DOHH2 (cell line): ENCODE measurements around the gene KLRC4.
"Not testable (repeated sequence)": the region's sequence is repeated elsewhere in the genome, so short reads cannot be mapped to it uniquely, and the experiment has no call there.

Experiments
- H3F3A ChIP-seq: fragments of 200-600 bp; sonication (generic), shearing (Covaris generic); 2 replicates; pipeline ENCODE4 v1.6.0; 2016; ENCODE audit warnings: antibody characterized with exemption, mild to moderate bottlenecking; ENCODE audit not compliant: control insufficient read depth, insufficient read depth
- H3K27ac ChIP-seq: fragments of 200-600 bp; sonication (generic); 2 replicates; pipeline ENCODE4 v1.5.1; 2014; ENCODE audit warnings: low read depth, mild to moderate bottlenecking, low read length, moderate library complexity
- H3K27me3 ChIP-seq: fragments of 200-600 bp; sonication (generic); 2 replicates; pipeline ENCODE4 v1.6.1; 2014; ENCODE audit warnings: mild to moderate bottlenecking, low read length, mixed read lengths; ENCODE audit not compliant: control insufficient read depth
- H3K36me3 ChIP-seq: fragments of 200-600 bp; sonication (generic); 2 replicates; pipeline ENCODE4 v1.6.1; 2014; ENCODE audit warnings: mild to moderate bottlenecking, low read length, moderate library complexity, mixed read lengths; ENCODE audit not compliant: control insufficient read depth
- H3K4me1 ChIP-seq: fragments of 200-600 bp; sonication (generic); 2 replicates; pipeline ENCODE4 v1.6.1; 2014; ENCODE audit warnings: mild to moderate bottlenecking, low read length, mixed read lengths; ENCODE audit not compliant: control insufficient read depth
- H3K4me2 ChIP-seq: fragments of 200-600 bp; sonication (generic); 2 replicates; pipeline ENCODE4 v1.6.0; 2014; ENCODE audit warnings: mild to moderate bottlenecking, low read length, moderate library complexity
- H3K4me3 ChIP-seq: fragments of 200-600 bp; sonication (generic); 2 replicates; pipeline ENCODE4 v1.5.1; 2014; ENCODE audit warnings: mild to moderate bottlenecking, low read length, mixed read lengths
- H3K79me2 ChIP-seq: fragments of 200-600 bp; sonication (generic); 2 replicates; pipeline ENCODE4 v1.6.1; 2014; ENCODE audit warnings: mild to moderate bottlenecking, low read length, mixed read lengths; ENCODE audit not compliant: control insufficient read depth
- H3K9me2 ChIP-seq: fragments of 200-600 bp; sonication (generic); replicated peaks from 2 replicates; pipeline ENCODE4 v1.6.1; 2014; ENCODE audit warnings: mild to moderate bottlenecking, low read length, mixed read lengths; ENCODE audit not compliant: control insufficient read depth
- H3K9me3 ChIP-seq: fragments of 200-600 bp; sonication (generic); 2 replicates; pipeline ENCODE4 v1.6.1; 2014; ENCODE audit warnings: antibody characterized with exemption, low read length, mixed read lengths; ENCODE audit not compliant: control insufficient read depth, insufficient read depth
- H4K20me1 ChIP-seq: fragments of 200-600 bp; sonication (generic); 2 replicates; pipeline ENCODE4 v1.6.0; 2014; ENCODE audit warnings: low read depth, mild to moderate bottlenecking, antibody characterized with exemption, low read length, moderate library complexity; ENCODE audit not compliant: control insufficient read depth, insufficient read depth

The KLRC4 gene

GRCh38 chr12:10441144-10441543 is 31.6 kb upstream of the KLRC4 start:
- H3K9me2 ChIP-seq, H3F3A ChIP-seq, H3K36me3 ChIP-seq, H3K4me1 ChIP-seq, H3K4me3 ChIP-seq, H3K79me2 ChIP-seq, H3K9me3 ChIP-seq, H4K20me1 ChIP-seq, H3K27ac ChIP-seq, H3K27me3 ChIP-seq, H3K4me2 ChIP-seq: not testable (repeated sequence)

- not testable (repeated sequence) for H4K20me1 ChIP-seq
These were observed 30.2 kb upstream of the KLRC4 start for GRCh38 chr12:10439608-10440274.

GRCh38 chr12:10437601-10438000 is 28.0 kb upstream of the KLRC4 start:
- not testable (repeated sequence) for H3K36me3 ChIP-seq, H3F3A ChIP-seq, H3K27ac ChIP-seq, H3K9me2 ChIP-seq, H3K27me3 ChIP-seq, H3K9me3 ChIP-seq, H3K4me1 ChIP-seq, H4K20me1 ChIP-seq, H3K79me2 ChIP-seq, H3K4me2 ChIP-seq, H3K4me3 ChIP-seq

More at GRCh38 chr12:10439608-10440274, 30.2 kb upstream of the KLRC4 start:
- not testable (repeated sequence) for H3K9me3 ChIP-seq, H3K27ac ChIP-seq, H3K4me3 ChIP-seq, H3K79me2 ChIP-seq, H3F3A ChIP-seq, H3K36me3 ChIP-seq, H3K4me1 ChIP-seq, H3K4me2 ChIP-seq, H3K9me2 ChIP-seq, H3K27me3 ChIP-seq

GRCh38 chr12:10435816-10436215 is 26.3 kb upstream of the KLRC4 start, which contains the start of gene KLRC2:
KLRC2 (minus strand) TSS chr12:10436010; CDS start chr12:10435986, 24 bp downstream.
- not testable (repeated sequence) for H3K27ac ChIP-seq, H3K9me2 ChIP-seq, H3K79me2 ChIP-seq, H3K4me1 ChIP-seq, H3F3A ChIP-seq, H3K36me3 ChIP-seq, H4K20me1 ChIP-seq, H3K9me3 ChIP-seq, H3K27me3 ChIP-seq, H3K4me3 ChIP-seq, H3K4me2 ChIP-seq

GRCh38 chr12:10430623-10431022 is 21.1 kb upstream of the KLRC4 start:
- not testable (repeated sequence) for H4K20me1 ChIP-seq, H3K27me3 ChIP-seq, H3K79me2 ChIP-seq, H3K9me3 ChIP-seq, H3K27ac ChIP-seq, H3K4me2 ChIP-seq, H3K36me3 ChIP-seq, H3K4me1 ChIP-seq, H3K4me3 ChIP-seq, H3K9me2 ChIP-seq, H3F3A ChIP-seq

GRCh38 chr12:10425938-10426337 is 16.4 kb upstream of the KLRC4 start:
- H3K4me1 ChIP-seq, H3K9me3 ChIP-seq, H3F3A ChIP-seq, H4K20me1 ChIP-seq, H3K79me2 ChIP-seq, H3K9me2 ChIP-seq, H3K4me2 ChIP-seq, H3K27me3 ChIP-seq, H3K4me3 ChIP-seq, H3K36me3 ChIP-seq, H3K27ac ChIP-seq: not testable (repeated sequence)

- H3K4me2 ChIP-seq, H3F3A ChIP-seq, H3K9me2 ChIP-seq, H3K36me3 ChIP-seq, H3K4me1 ChIP-seq, H3K4me3 ChIP-seq, H3K27me3 ChIP-seq, H3K27ac ChIP-seq, H3K79me2 ChIP-seq, H3K9me3 ChIP-seq, H4K20me1 ChIP-seq: not testable (repeated sequence)
These were observed 14.8 kb upstream of the KLRC4 start for GRCh38 chr12:10424260-10424899.

GRCh38 chr12:10422159-10422558 is 12.6 kb upstream of the KLRC4 start:
- H3K4me1 ChIP-seq, H3K36me3 ChIP-seq, H3K9me3 ChIP-seq, H4K20me1 ChIP-seq, H3K9me2 ChIP-seq, H3K27me3 ChIP-seq, H3K79me2 ChIP-seq, H3K27ac ChIP-seq, H3K4me3 ChIP-seq, H3K4me2 ChIP-seq, H3F3A ChIP-seq: not testable (repeated sequence)
